ENCODE results near the gene TREML1. TPM values are rescaled to one million over a fixed set of nuclear protein-coding genes. Genes with fewer than 3 reads are reported as not detected.

TREML1 gene
- total RNA-seq, 6 experiments from 2014 or later, result not detected

DNA sequence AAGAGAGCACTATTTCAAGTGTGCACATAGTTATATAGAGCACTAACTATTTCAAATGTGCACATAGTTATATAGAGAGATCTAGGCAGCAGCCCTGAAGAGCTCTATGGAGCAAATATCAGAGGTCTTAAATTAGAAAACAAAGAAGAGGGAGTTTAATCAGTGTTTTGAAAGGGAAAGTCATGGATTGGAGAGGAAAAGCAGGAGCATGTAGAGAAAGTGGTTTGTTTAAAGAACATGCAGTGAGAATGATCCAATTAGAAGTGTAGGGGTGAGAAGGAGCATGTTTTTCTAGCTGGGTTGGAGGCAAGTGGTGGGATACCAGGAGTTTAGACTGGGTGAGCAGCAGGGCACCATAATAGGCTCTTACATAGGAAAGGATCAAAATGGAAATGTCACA is 17.2 kb downstream of the TREML1 start:
- Mint-ChIP-seq H3K36me3 (ENCODE audit: low read depth) (no peaks in the 10 kb centered on the region), H3K4me3 (no peak overlapping the region), H3K4me1 (ENCODE audit: low read depth) (no peaks in the 10 kb centered on the region), H3K9me3 (no peaks in the 10 kb centered on the region), H3K27ac (no peak overlapping the region), H3K27me3 (ENCODE audit: insufficient read depth) (no peaks in the 10 kb centered on the region)
- DNase-seq, result no peak
- TF ChIP-seq, protein P1, sequence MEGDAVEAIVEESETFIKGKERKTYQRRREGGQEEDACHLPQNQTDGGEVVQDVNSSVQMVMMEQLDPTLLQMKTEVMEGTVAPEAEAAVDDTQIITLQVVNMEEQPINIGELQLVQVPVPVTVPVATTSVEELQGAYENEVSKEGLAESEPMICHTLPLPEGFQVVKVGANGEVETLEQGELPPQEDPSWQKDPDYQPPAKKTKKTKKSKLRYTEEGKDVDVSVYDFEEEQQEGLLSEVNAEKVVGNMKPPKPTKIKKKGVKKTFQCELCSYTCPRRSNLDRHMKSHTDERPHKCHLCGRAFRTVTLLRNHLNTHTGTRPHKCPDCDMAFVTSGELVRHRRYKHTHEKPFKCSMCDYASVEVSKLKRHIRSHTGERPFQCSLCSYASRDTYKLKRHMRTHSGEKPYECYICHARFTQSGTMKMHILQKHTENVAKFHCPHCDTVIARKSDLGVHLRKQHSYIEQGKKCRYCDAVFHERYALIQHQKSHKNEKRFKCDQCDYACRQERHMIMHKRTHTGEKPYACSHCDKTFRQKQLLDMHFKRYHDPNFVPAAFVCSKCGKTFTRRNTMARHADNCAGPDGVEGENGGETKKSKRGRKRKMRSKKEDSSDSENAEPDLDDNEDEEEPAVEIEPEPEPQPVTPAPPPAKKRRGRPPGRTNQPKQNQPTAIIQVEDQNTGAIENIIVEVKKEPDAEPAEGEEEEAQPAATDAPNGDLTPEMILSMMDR (IDR thresholded peaks at IDR 0.05), result no peak

DNA sequence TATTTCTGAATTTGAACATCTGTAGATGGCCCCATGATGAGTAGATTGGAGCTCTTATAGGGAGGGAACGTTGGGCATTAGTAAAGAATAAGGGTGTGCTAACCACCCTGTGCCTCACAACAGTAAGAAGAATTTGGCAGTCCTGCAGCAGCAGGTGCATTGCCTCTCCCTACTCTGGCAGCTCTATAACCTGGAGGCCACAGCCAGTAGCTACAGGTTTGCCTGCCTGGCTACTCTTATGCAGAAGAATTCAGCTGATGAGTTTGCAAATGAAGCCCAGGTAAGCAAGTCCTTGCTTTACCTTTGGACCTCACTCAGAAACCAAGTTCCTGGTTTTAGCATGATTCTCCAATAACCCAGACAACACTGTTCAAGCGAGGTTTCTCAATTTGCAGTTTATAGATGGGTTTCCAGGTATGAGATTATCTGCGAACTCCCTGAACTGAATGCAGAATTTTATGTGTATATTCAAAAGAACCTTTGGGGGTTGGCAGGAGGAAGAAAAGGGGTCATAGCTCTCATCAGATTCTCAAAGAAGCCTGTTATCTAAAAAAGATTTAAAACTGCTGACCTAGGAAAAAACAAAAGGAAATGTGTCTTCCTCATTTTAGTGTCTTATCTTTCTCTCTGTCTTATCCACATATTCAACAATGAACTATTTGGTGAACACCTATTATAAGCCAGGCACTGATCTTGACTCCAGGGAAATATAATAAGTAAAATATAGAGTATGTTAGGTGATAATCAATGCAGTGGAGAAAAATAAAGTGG is 18.9 kb downstream of the TREML1 start:
- no peaks in the 10 kb centered on the region for H3K36me3 Mint-ChIP-seq (ENCODE audit: low read depth)
- TF ChIP-seq, protein P1 (IDR thresholded peaks at IDR 0.05), result no peak

DNA sequence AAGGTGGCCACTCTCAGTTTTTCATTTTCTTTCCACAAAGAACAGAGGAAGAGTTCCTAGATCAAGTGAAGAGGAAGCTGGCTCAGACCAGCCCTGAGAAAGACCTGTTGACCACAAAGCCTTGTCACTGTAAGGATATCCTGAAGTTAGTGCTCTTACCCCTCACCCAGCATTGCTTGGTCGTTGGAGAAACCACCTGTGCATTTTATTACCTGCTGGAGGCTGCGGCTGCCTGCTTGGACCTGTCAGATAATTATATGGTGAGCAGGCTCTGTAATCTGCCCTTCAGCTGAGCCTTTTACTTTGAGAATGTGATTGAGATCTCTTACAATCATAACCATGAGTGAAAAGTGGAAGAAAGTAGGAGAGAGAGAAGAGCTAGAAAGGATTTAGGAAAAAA is 21.9 kb downstream of the TREML1 start:
- no peak for DNase-seq
- Mint-ChIP-seq H3K4me3 (no peak overlapping the region), H3K4me1 (ENCODE audit: low read depth) (no peaks in the 10 kb centered on the region), H3K27me3 (ENCODE audit: insufficient read depth) (no peaks in the 10 kb centered on the region), H3K36me3 (ENCODE audit: low read depth) (no peaks in the 10 kb centered on the region), H3K27ac (no peak overlapping the region), H3K9me3 (no peaks in the 10 kb centered on the region)
- TF ChIP-seq, protein P1 (IDR thresholded peaks at IDR 0.05), result no peak

More for the DNA sequence above, 18.9 kb downstream of the TREML1 start:
- Mint-ChIP-seq H3K4me1 (ENCODE audit: low read depth) (no peaks in the 10 kb centered on the region), H3K27me3 (ENCODE audit: insufficient read depth) (no peaks in the 10 kb centered on the region), H3K4me3 (no peak overlapping the region), H3K9me3 (no peaks in the 10 kb centered on the region), H3K27ac (no peak overlapping the region)
- DNase-seq, result no peak

DNA sequence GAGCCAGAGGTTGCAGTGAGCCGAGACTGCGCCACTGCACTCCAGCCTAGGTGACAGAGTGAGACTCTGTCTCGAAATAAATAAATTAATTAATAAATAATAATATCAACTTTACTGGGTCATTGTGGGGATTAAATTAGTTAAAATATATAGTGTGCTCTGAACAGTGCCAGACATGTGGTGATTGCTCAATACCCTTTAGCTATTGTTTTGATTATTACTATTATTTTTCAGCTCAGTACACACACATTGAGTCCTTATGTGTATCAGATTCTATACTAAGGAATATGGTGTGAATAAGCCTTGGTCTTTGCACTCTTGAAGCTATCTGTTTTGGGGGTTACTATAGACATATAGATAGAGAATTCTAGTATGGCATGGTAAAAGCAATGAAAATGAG is 28.9 kb downstream of the TREML1 start:
- H3K27ac Mint-ChIP-seq, result no peak overlapping the region
- H3K27me3 Mint-ChIP-seq (ENCODE audit: insufficient read depth), result peaks cover 3% of the 10 kb centered on the region; the same call in 1 of the 2 replicates
- TF ChIP-seq, protein P1 (IDR thresholded peaks at IDR 0.05), result no peak
- no peaks in the 10 kb centered on the region for H3K36me3 Mint-ChIP-seq (ENCODE audit: low read depth)
- H3K4me1 Mint-ChIP-seq (ENCODE audit: low read depth), result no peaks in the 10 kb centered on the region
- DNase-seq, result no peak
- H3K9me3 Mint-ChIP-seq, result no peaks in the 10 kb centered on the region
- H3K4me3 Mint-ChIP-seq, result no peak overlapping the region

DNA sequence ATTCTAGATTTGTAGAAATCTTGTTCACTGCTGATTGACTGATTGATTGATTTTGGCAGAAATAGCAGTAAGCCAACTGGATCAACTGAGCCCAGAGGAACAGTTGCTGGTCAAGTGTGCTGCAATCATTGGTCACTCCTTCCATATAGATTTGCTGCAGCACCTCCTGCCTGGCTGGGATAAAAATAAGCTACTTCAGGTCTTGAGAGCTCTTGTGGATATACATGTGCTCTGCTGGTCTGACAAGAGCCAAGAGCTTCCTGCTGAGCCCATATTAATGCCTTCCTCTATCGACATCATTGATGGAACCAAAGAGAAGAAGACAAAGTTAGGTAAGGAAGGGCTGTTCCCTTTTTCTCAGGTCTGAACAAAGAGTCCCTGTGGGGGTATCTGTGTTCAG is 31.2 kb downstream of the TREML1 start:
- no peak overlapping the region for H3K4me3 Mint-ChIP-seq
- no peaks in the 10 kb centered on the region for H3K9me3 Mint-ChIP-seq
- H3K27me3 Mint-ChIP-seq (ENCODE audit: insufficient read depth), result peaks cover 3% of the 10 kb centered on the region; the same call in 1 of the 2 replicates
- DNase-seq, result no peak
- H3K36me3 Mint-ChIP-seq (ENCODE audit: low read depth), result no peaks in the 10 kb centered on the region
- H3K27ac Mint-ChIP-seq, result no peak overlapping the region
- H3K4me1 Mint-ChIP-seq (ENCODE audit: low read depth), result no peaks in the 10 kb centered on the region
- TF ChIP-seq, protein P1 (IDR thresholded peaks at IDR 0.05), result no peak
